HepG2 (cell line): ENCODE data around the gene RIMS3. TPM values are rescaled to one million over a fixed set of nuclear protein-coding genes. Genes with fewer than 3 reads are reported as not detected.

ENCODE experiments used
- ATAC-seq: fragments of 200-7000 bp; cut with Tn5 transposase; 3 replicates; pipeline ENCODE4 v1.9.1; 2020; ENCODE audit warnings: mild to moderate bottlenecking, moderate library complexity
- BruUV-seq: library from RNA; stranded (reverse); fragments of 400-500 nt; replicated peaks from 2 replicates; lab custom pipeline; 2021; lab: Mats Ljungman, UMichigan
- CTCF ChIA-PET: fragments of 300-600 bp; formaldehyde crosslinking; extraction: SDS; loops from one replicate; lab custom pipeline; 2021; ENCODE audit warnings: low total read pairs, inconsistent platforms, low intra/inter-chr PET ratio; lab: Yijun Ruan, JAX
- POLR2A ChIA-PET: fragments of 350-600 bp; sonication (Branson Sonifier 250); formaldehyde crosslinking; loops from one replicate; lab custom pipeline; 2020; ENCODE audit warnings: antibody characterized with exemption, inconsistent platforms; lab: Yijun Ruan, JAX
- DNase-seq: peaks from one replicate; pipeline ENCODE4 v3.0.0-alpha.2; 2015; ENCODE audit warnings: low spot score
- FAIRE-seq: peaks from 3 replicates; lab custom pipeline; 2011; peaks lifted over from hg19 to GRCh38; lab: Jason Lieb, UNC
- H2AFZ ChIP-seq: one replicate; pipeline ENCODE4 v1.6.1; 2011; ENCODE audit warnings: low read length, inconsistent platforms
- H3K27ac ChIP-seq: fragments of 300-600 bp; 3 replicates; pipeline ENCODE4 v1.8.0; 2011; ENCODE audit warnings: mixed run types, mild to moderate bottlenecking, mixed read lengths, low read length, inconsistent platforms; ENCODE audit not compliant: insufficient read depth; ENCODE audit errors: extremely low read length
- H3K27me3 ChIP-seq, 2 experiments: fragments of 200-600 bp in 1 of 2; 2 replicates in 1 of 2; 3 replicates in 1 of 2; pipeline versions ENCODE4 v1.6.0 to v1.8.0; 2011; ENCODE audit warnings: low read length in 2 of 2, mild to moderate bottlenecking in 2 of 2, moderate library complexity in 2 of 2, inconsistent platforms in 1 of 2; ENCODE audit not compliant: insufficient read depth in 2 of 2, control insufficient read depth in 1 of 2
- H3K36me3 ChIP-seq, 2 experiments: fragments of 200-600 bp in 1 of 2; replicated peaks in 1 of 2; 2 replicates in 1 of 2; 3 replicates in 1 of 2; pipeline versions ENCODE4 v1.5.1 to v1.8.0; 2011; ENCODE audit warnings: low read length in 2 of 2, inconsistent platforms in 1 of 2; ENCODE audit not compliant: insufficient read depth in 2 of 2, control insufficient read depth in 1 of 2
- H3K4me1 ChIP-seq: 2 replicates; pipeline ENCODE4 v1.5.1; 2012; ENCODE audit warnings: low read length, inconsistent platforms; ENCODE audit not compliant: insufficient read depth
- H3K4me2 ChIP-seq: 2 replicates; pipeline ENCODE4 v1.6.0; 2011; ENCODE audit warnings: low read depth, low read length, inconsistent platforms
- H3K4me3 ChIP-seq, 3 experiments: fragments of 200-600 bp in 1 of 3; sonication (generic), shearing (Covaris generic) in 1 of 3; replicated peaks in 1 of 3; 2 replicates each; pipeline ENCODE4 v1.5.1; 2011 to 2016; ENCODE audit warnings: low read length in 3 of 3, inconsistent platforms in 2 of 3, low read depth in 2 of 3, mild to moderate bottlenecking in 2 of 3, control low read depth in 1 of 3, mixed read lengths in 1 of 3; ENCODE audit not compliant: insufficient read depth in 1 of 3
- H3K79me2 ChIP-seq: one replicate; pipeline ENCODE4 v1.6.1; 2011; ENCODE audit warnings: low read length, inconsistent platforms; ENCODE audit not compliant: insufficient read depth
- H3K9ac ChIP-seq: 2 replicates; pipeline ENCODE4 v1.6.0; 2011; ENCODE audit warnings: mild to moderate bottlenecking, low read depth, low read length, inconsistent platforms; ENCODE audit not compliant: insufficient read depth
- H3K9me3 ChIP-seq: 2 replicates; pipeline ENCODE4 v1.5.1; 2012; ENCODE audit warnings: mild to moderate bottlenecking, low read length
- H4K20me1 ChIP-seq: 2 replicates; pipeline ENCODE4 v1.6.0; 2011; ENCODE audit warnings: inconsistent platforms, mild to moderate bottlenecking, low read length, moderate library complexity; ENCODE audit not compliant: insufficient read depth
- ARID2 ChIP-seq: sonication (generic); formaldehyde crosslinking; IDR thresholded peaks from 2 replicates; pipeline ENCODE4 v1.8.1; 2022; ENCODE audit warnings: mild to moderate bottlenecking, missing genetic modification reagents, borderline replicate concordance
- POLR2A ChIP-seq, 2 experiments: IDR thresholded peaks; 2 replicates each; pipeline ENCODE4 v1.6.1; 2011; ENCODE audit warnings: low read depth in 2 of 2, low read length in 2 of 2, mild to moderate bottlenecking in 1 of 2, moderate library complexity in 1 of 2; ENCODE audit not compliant: insufficient read depth in 1 of 2
- PPARG ChIP-seq: conservative IDR thresholded peaks from 2 replicates; pipeline ENCODE4 v1.6.1; 2016; ENCODE audit warnings: missing biosample characterization, missing genetic modification reagents
- RARG ChIP-seq: sonication (generic); formaldehyde crosslinking; IDR thresholded peaks from 2 replicates; pipeline ENCODE4 v1.4.0; 2020; ENCODE audit warnings: low read depth, mild to moderate bottlenecking, missing genetic modification reagents
- SAP130 ChIP-seq: IDR thresholded peaks from 2 replicates; pipeline ENCODE4 v1.6.1; 2016; ENCODE audit warnings: low read depth
- TBP ChIP-seq: sonication (generic); formaldehyde crosslinking; IDR thresholded peaks from 2 replicates; pipeline ENCODE4 v1.5.0; 2020; ENCODE audit warnings: missing genetic modification reagents
- THAP7 ChIP-seq: sonication (generic); formaldehyde crosslinking; IDR thresholded peaks from 2 replicates; pipeline ENCODE4 v1.8.1; 2023; ENCODE audit warnings: mild to moderate bottlenecking, missing genetic modification reagents
- ZNF136 ChIP-seq: sonication (generic); formaldehyde crosslinking; IDR thresholded peaks from 2 replicates; pipeline ENCODE4 v1.8.1; 2022; ENCODE audit warnings: low read depth, mild to moderate bottlenecking, moderate library complexity, missing genetic modification reagents
- ZNF276 ChIP-seq: sonication (generic); formaldehyde crosslinking; IDR thresholded peaks from 2 replicates; pipeline ENCODE4 v1.4.0; 2020; ENCODE audit warnings: mild to moderate bottlenecking, low read depth, missing genetic modification reagents
- ZNF672 ChIP-seq: sonication (generic); formaldehyde crosslinking; IDR thresholded peaks from 2 replicates; pipeline ENCODE4 v1.8.1; 2022; ENCODE audit warnings: missing genetic modification reagents
- ZNF761 ChIP-seq: sonication (generic); formaldehyde crosslinking; conservative IDR thresholded peaks from 2 replicates; pipeline ENCODE4 v1.4.0; 2020; ENCODE audit warnings: mild to moderate bottlenecking, missing genetic modification reagents
- ZNF879 ChIP-seq: sonication (generic); formaldehyde crosslinking; IDR thresholded peaks from 2 replicates; pipeline ENCODE4 v1.8.1; 2023; ENCODE audit warnings: missing genetic modification reagents
- WGBS: methylation state at CpG from one replicate; pipeline ENCODE4 v1.1.6; 2017; ENCODE audit warnings: low lambda C conversion rate; 5-methylcytosine and 5-hydroxymethylcytosine counted together
- in situ Hi-C: cut with HindIII; loops from 2 replicates; pipeline ENCODE4 v1.10.0; 2017; ENCODE audit warnings: low pct_unique_long_range_greater_than_20kb; ENCODE audit not compliant: extremely low pct_ligation_motif_present
- intact Hi-C: fragments of 100-400 bp; cut with micrococcal nuclease; formaldehyde crosslinking; loops from one replicate; pipeline ENCODE4 v1.10.0; 2022; ENCODE audit not compliant: unreplicated experiment
- polyA plus RNA-seq, 8 experiments: library from polyadenylated mRNA; depleted of rRNA in 3 of 8; stranded (reverse) in 7 of 8; unstranded in 1 of 8; fragments of >200 nt; fragmentation: Illumina TruSeq in 4 of 8; extraction: Trizol in 4 of 8; gene quantifications; 2 replicates each; pipeline versions ENCODE4 v1.2.1 to v1.2.3, GENCODE V29; 2011 to 2016; ENCODE audit warnings: low read depth in 4 of 8, missing spikeins in 1 of 8, mixed read lengths in 1 of 8; ENCODE audit not compliant: insufficient read depth in 1 of 8
- total RNA-seq, 5 experiments: library from RNA; depleted of rRNA; stranded (reverse); fragments of >200 nt; fragmentation: Illumina TruSeq; extraction: Trizol; gene quantifications; 2 replicates each; pipeline ENCODE4 v1.2.3, GENCODE V29; 2016; ENCODE audit warnings: low read depth in 1 of 5
- TF ChIP-seq, protein P1 (sequence below): sonication (generic); formaldehyde crosslinking; IDR thresholded peaks from 2 replicates; pipeline ENCODE4 v1.4.0; 2020; ENCODE audit warnings: mild to moderate bottlenecking, missing genetic modification reagents

The RIMS3 gene
- total and polyA plus RNA-seq, 2 of the 13 experiments (the other 11 are each of a cell fraction or from before 2014, with no cell fraction given), result 2.1 to 5.4 TPM

- H3K9ac ChIP-seq, result no peak overlapping the region
- ChIA-PET CTCF (no interaction called here), POLR2A (interaction anchor here (8.4 kb wide), 1 partner anchor 8 kb away, joined by 97 read pairs; the partner anchor contains the start of gene NFYC)
- no peak overlapping the region for H3K4me2 ChIP-seq
- 0 out of 5 replicates have a peak, but pooled peaks cover 1 to 4% of the 10 kb centered on the region in 2 experiments for H3K36me3 ChIP-seq
- H3K4me3 ChIP-seq, result no peak overlapping the region
- no TSS peak for BruUV-seq
- in situ Hi-C loops, result no loop called here
- peaks cover 91% of the 10 kb centered on the region for H3K79me2 ChIP-seq
- no peak overlapping the region for H3K27ac ChIP-seq
- peaks cover 67% of the 10 kb centered on the region for H3K4me1 ChIP-seq
- no peaks in the 10 kb centered on the region for H3K9me3 ChIP-seq
- TF ChIP-seq THAP7 (CRISPR knock-in tag), result no peak
- TF ChIP-seq ZNF276 (CRISPR knock-in tag), result no peak
- no peak for TF ChIP-seq TBP (CRISPR knock-in tag)
- no peak for TF ChIP-seq POLR2A (IDR thresholded peaks at IDR 0.05; ENCODE audit: insufficient read depth in 1 of 2, low read depth in 2 of 2, low read length in 2 of 2)
- TF ChIP-seq ZNF761 (CRISPR knock-in tag), result no peak
- TF ChIP-seq SAP130 (CRISPR knock-in tag), result no peak
- ATAC-seq (no peak), DNase-seq (no peak), FAIRE-seq (no peak)
- H3K27me3 ChIP-seq, result no peaks in the 10 kb centered on the region
- no peaks in the 10 kb centered on the region for H4K20me1 ChIP-seq
- intact Hi-C loops, result no loop called here
- no peak overlapping the region for H2AFZ ChIP-seq
- WGBS, result 95% methylated on average over 6 of the region's 6 CpGs
Observed at GRCh38 chr1:40699787-40700186, 34.3 kb upstream of the RIMS3 start.

- peaks cover 0 to under 1% of the 10 kb centered on the region in 2 experiments; a peak in 1 of 5 replicates for H3K27me3 ChIP-seq
- no peak for TF ChIP-seq ZNF136 (CRISPR knock-in tag)
- no peak for TF ChIP-seq ZNF879 (CRISPR knock-in tag)
- no peak for TF ChIP-seq PPARG (CRISPR knock-in tag)
- TF ChIP-seq, protein P1, sequence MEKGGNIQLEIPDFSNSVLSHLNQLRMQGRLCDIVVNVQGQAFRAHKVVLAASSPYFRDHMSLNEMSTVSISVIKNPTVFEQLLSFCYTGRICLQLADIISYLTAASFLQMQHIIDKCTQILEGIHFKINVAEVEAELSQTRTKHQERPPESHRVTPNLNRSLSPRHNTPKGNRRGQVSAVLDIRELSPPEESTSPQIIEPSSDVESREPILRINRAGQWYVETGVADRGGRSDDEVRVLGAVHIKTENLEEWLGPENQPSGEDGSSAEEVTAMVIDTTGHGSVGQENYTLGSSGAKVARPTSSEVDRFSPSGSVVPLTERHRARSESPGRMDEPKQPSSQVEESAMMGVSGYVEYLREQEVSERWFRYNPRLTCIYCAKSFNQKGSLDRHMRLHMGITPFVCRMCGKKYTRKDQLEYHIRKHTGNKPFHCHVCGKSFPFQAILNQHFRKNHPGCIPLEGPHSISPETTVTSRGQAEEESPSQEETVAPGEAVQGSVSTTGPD (CRISPR knock-in tag), result no peak
- no peak for TF ChIP-seq RARG (CRISPR knock-in tag)
- no peak for TF ChIP-seq ZNF672
- no peak for TF ChIP-seq ARID2 (CRISPR knock-in tag)
- peaks cover 65% of the 10 kb centered on the region for H3K4me1 ChIP-seq
- CTCF ChIA-PET, result no interaction called here
- FAIRE-seq (no peak), ATAC-seq (no peak), DNase-seq (no peak)
- H2AFZ ChIP-seq, result no peak overlapping the region
- H3K9me3 ChIP-seq, result no peaks in the 10 kb centered on the region
- intact Hi-C loops, result no loop called here
- 94% methylated on average over 5 of the region's 5 CpGs for WGBS
- H3K36me3 ChIP-seq, result 0 out of 5 replicates have a peak, but pooled peaks cover 1 to 4% of the 10 kb centered on the region in 2 experiments
- POLR2A ChIA-PET, result no interaction called here
- no peaks in the 10 kb centered on the region for H4K20me1 ChIP-seq
- H3K79me2 ChIP-seq, result peaks cover 95% of the 10 kb centered on the region
- BruUV-seq, result no TSS peak
- H3K27ac ChIP-seq, result no peak overlapping the region
- no peak overlapping the region for H3K4me3 ChIP-seq
- no peak overlapping the region for H3K9ac ChIP-seq
- in situ Hi-C loops, result no loop called here
- H3K4me2 ChIP-seq, result no peak overlapping the region
Observed at GRCh38 chr1:40697436-40697835, 32.0 kb upstream of the RIMS3 start.
